Measurements from ENCODE around the gene NTPCR. TPM values are rescaled to one million over a fixed set of nuclear protein-coding genes. Genes with fewer than 3 reads are reported as not detected.

Gene NTPCR
- total RNA-seq, 2 donors from 2014 or later, result 40.9 to 53.0 TPM

- no peak overlapping the region for H3K27ac Mint-ChIP-seq
- H3K36me3 Mint-ChIP-seq (ENCODE audit: low read depth), result peaks cover 90% of the 10 kb centered on the region
- no peaks in the 10 kb centered on the region for H3K27me3 Mint-ChIP-seq
- no peaks in the 10 kb centered on the region for H3K9me3 Mint-ChIP-seq
- ATAC-seq (replicated peaks), result peak; percentile 44
- no peaks in the 10 kb centered on the region for H3K4me1 Mint-ChIP-seq
- no peak overlapping the region for H3K4me3 Mint-ChIP-seq
These were observed 14.9 kb downstream of the NTPCR start for GRCh38 chr1:232965124-232965911.

- no peaks in the 10 kb centered on the region for H3K27me3 Mint-ChIP-seq
- no peaks in the 10 kb centered on the region for H3K9me3 Mint-ChIP-seq
- no peaks in the 10 kb centered on the region for H3K4me1 Mint-ChIP-seq
- no peak overlapping the region for H3K4me3 Mint-ChIP-seq
- ATAC-seq (replicated peaks), result no peak
- no peak overlapping the region for H3K27ac Mint-ChIP-seq
- H3K36me3 Mint-ChIP-seq (ENCODE audit: low read depth), result peaks cover 87% of the 10 kb centered on the region
These were observed 15.5 kb downstream of the NTPCR start for GRCh38 chr1:232965912-232966217.

GRCh38 chr1:232966663-232967062 is 16.3 kb downstream of the NTPCR start:
- no peaks in the 10 kb centered on the region for H3K9me3 Mint-ChIP-seq
- peaks cover 4% of the 10 kb centered on the region for H3K4me1 Mint-ChIP-seq
- ATAC-seq (replicated peaks), result no peak
- peaks cover 88% of the 10 kb centered on the region for H3K36me3 Mint-ChIP-seq (ENCODE audit: low read depth)
- H3K27me3 Mint-ChIP-seq, result no peaks in the 10 kb centered on the region
- no peak overlapping the region for H3K4me3 Mint-ChIP-seq
- no peak overlapping the region for H3K27ac Mint-ChIP-seq

GRCh38 chr1:232968391-232968790 is 18.0 kb downstream of the NTPCR start:
- ATAC-seq (replicated peaks), result no peak
- H3K9me3 Mint-ChIP-seq, result peaks cover 9% of the 10 kb centered on the region
- peaks cover 4% of the 10 kb centered on the region for H3K4me1 Mint-ChIP-seq
- no peak overlapping the region for H3K4me3 Mint-ChIP-seq
- no peaks in the 10 kb centered on the region for H3K27me3 Mint-ChIP-seq
- H3K27ac Mint-ChIP-seq, result no peak overlapping the region
- peaks cover 89% of the 10 kb centered on the region for H3K36me3 Mint-ChIP-seq (ENCODE audit: low read depth)

- Mint-ChIP-seq H3K27me3 (no peaks in the 10 kb centered on the region), H3K4me3 (no peak overlapping the region), H3K9me3 (peaks cover 12% of the 10 kb centered on the region), H3K4me1 (peaks cover 5% of the 10 kb centered on the region), H3K27ac (peak overlapping the region; percentile 79), H3K36me3 (ENCODE audit: low read depth) (peaks cover 89% of the 10 kb centered on the region)
- ATAC-seq (replicated peaks), result peak; percentile 42
These were observed 18.6 kb downstream of the NTPCR start for GRCh38 chr1:232968965-232969364.

GRCh38 chr1:232969799-232970198 is 19.4 kb downstream of the NTPCR start:
- Mint-ChIP-seq H3K4me1 (peaks cover 9% of the 10 kb centered on the region), H3K9me3 (peaks cover 15% of the 10 kb centered on the region), H3K36me3 (ENCODE audit: low read depth) (peaks cover 92% of the 10 kb centered on the region), H3K27ac (peak overlapping the region; percentile 79), H3K27me3 (no peaks in the 10 kb centered on the region), H3K4me3 (no peak overlapping the region)
- no peak for ATAC-seq (replicated peaks)

GRCh38 chr1:232970508-232970907 is 20.1 kb downstream of the NTPCR start:
- Mint-ChIP-seq H3K36me3 (ENCODE audit: low read depth) (peaks cover 91% of the 10 kb centered on the region), H3K27ac (no peak overlapping the region), H3K9me3 (peaks cover 15% of the 10 kb centered on the region), H3K4me1 (peaks cover 9% of the 10 kb centered on the region), H3K4me3 (no peak overlapping the region), H3K27me3 (no peaks in the 10 kb centered on the region)
- no peak for ATAC-seq (replicated peaks)

GRCh38 chr1:232973652-232974611 is 23.5 kb downstream of the NTPCR start:
- H3K4me1 Mint-ChIP-seq, result peaks cover 21% of the 10 kb centered on the region
- peak overlapping the region; percentile 47 for H3K27ac Mint-ChIP-seq
- no peak overlapping the region for H3K4me3 Mint-ChIP-seq
- ATAC-seq (replicated peaks), result no peak
- no peaks in the 10 kb centered on the region for H3K27me3 Mint-ChIP-seq
- H3K36me3 Mint-ChIP-seq (ENCODE audit: low read depth), result peaks cover 77% of the 10 kb centered on the region
- H3K9me3 Mint-ChIP-seq, result peaks cover 15% of the 10 kb centered on the region

GRCh38 chr1:232974971-232975370 is 24.6 kb downstream of the NTPCR start:
- Mint-ChIP-seq H3K4me1 (peaks cover 23% of the 10 kb centered on the region), H3K4me3 (no peak overlapping the region), H3K36me3 (ENCODE audit: low read depth) (peaks cover 68% of the 10 kb centered on the region), H3K9me3 (peaks cover 15% of the 10 kb centered on the region), H3K27ac (peak overlapping the region; percentile 47), H3K27me3 (no peaks in the 10 kb centered on the region)
- ATAC-seq (replicated peaks), result peak; percentile 14

- H3K36me3 Mint-ChIP-seq (ENCODE audit: low read depth), result peaks cover 39% of the 10 kb centered on the region
- peak; percentile 74 for ATAC-seq (replicated peaks)
- H3K4me3 Mint-ChIP-seq, result peak overlapping the region; percentile 68
- no peaks in the 10 kb centered on the region for H3K27me3 Mint-ChIP-seq
- peaks cover 8% of the 10 kb centered on the region for H3K9me3 Mint-ChIP-seq
- peak overlapping the region; percentile 74 for H3K27ac Mint-ChIP-seq
- H3K4me1 Mint-ChIP-seq, result peaks cover 19% of the 10 kb centered on the region
These were observed 27.8 kb downstream of the NTPCR start for GRCh38 chr1:232978091-232978634.

- H3K4me1 Mint-ChIP-seq, result peaks cover 19% of the 10 kb centered on the region
- H3K27me3 Mint-ChIP-seq, result no peaks in the 10 kb centered on the region
- peak overlapping the region; percentile 68 for H3K4me3 Mint-ChIP-seq
- H3K9me3 Mint-ChIP-seq, result peaks cover 4% of the 10 kb centered on the region
- H3K27ac Mint-ChIP-seq, result peak overlapping the region; percentile 74
- peak; percentile 54 for ATAC-seq (replicated peaks)
- peaks cover 36% of the 10 kb centered on the region for H3K36me3 Mint-ChIP-seq (ENCODE audit: low read depth)
These were observed 28.4 kb downstream of the NTPCR start for GRCh38 chr1:232978815-232979214.

- Mint-ChIP-seq H3K4me1 (peaks cover 15% of the 10 kb centered on the region), H3K27me3 (no peaks in the 10 kb centered on the region), H3K36me3 (ENCODE audit: low read depth) (peaks cover 32% of the 10 kb centered on the region), H3K9me3 (no peaks in the 10 kb centered on the region), H3K4me3 (no peak overlapping the region), H3K27ac (no peak overlapping the region)
- ATAC-seq (replicated peaks), result no peak
These were observed 29.1 kb downstream of the NTPCR start for GRCh38 chr1:232979558-232979957.

- Mint-ChIP-seq H3K9me3 (no peaks in the 10 kb centered on the region), H3K4me3 (no peak overlapping the region), H3K27me3 (no peaks in the 10 kb centered on the region), H3K27ac (no peak overlapping the region), H3K36me3 (ENCODE audit: low read depth) (peaks cover 28% of the 10 kb centered on the region), H3K4me1 (peaks cover 15% of the 10 kb centered on the region)
- no peak for ATAC-seq (replicated peaks)
These were observed 30.1 kb downstream of the NTPCR start for GRCh38 chr1:232980355-232980978.

- no peak for ATAC-seq (replicated peaks)
- Mint-ChIP-seq H3K4me3 (no peak overlapping the region), H3K27me3 (no peaks in the 10 kb centered on the region), H3K36me3 (ENCODE audit: low read depth) (peaks cover 34% of the 10 kb centered on the region), H3K4me1 (peaks cover 15% of the 10 kb centered on the region), H3K27ac (peak overlapping the region; percentile 12), H3K9me3 (no peaks in the 10 kb centered on the region)
These were observed 30.7 kb downstream of the NTPCR start for GRCh38 chr1:232980986-232981560.

Data from activated T-helper 17 cell treated with anti-CD3 and anti-CD28 coated beads, Interleukin-2, amount 50 U/mL, for 72 hours (primary cell).